GM12865 (cell line): ENCODE data around the gene TRAPPC10.
"Not testable (repeated sequence)": the region's sequence is repeated elsewhere in the genome, so short reads cannot be mapped to it uniquely, and the experiment has no call there.

Experiments used
- DNase-seq: peaks from one replicate; pipeline ENCODE4 v3.0.0; 2010; ENCODE audit warnings: low read depth
- H3K4me3 ChIP-seq: 2 replicates; pipeline ENCODE4 v1.5.1; 2011; ENCODE audit warnings: mild to moderate bottlenecking, low read depth, low read length, control low read depth

TRAPPC10 gene

GRCh38 chr21:44147108-44147507 is 135.0 kb downstream of the TRAPPC10 start:
- DNase-seq, H3K4me3 ChIP-seq: not testable (repeated sequence)

GRCh38 chr21:44150255-44150654 is 138.1 kb downstream of the TRAPPC10 start:
- H3K4me3 ChIP-seq, DNase-seq: not testable (repeated sequence)

GRCh38 chr21:44153214-44153888 is 141.2 kb downstream of the TRAPPC10 start:
- DNase-seq = not testable (repeated sequence)
- peak overlapping the region; percentile 31 for H3K4me3 ChIP-seq

- DNase-seq = not testable (repeated sequence)
Observed at GRCh38 chr21:44153889-44154228, 141.8 kb downstream of the TRAPPC10 start.

GRCh38 chr21:44154816-44155230 is 142.7 kb downstream of the TRAPPC10 start:
- not testable (repeated sequence) for DNase-seq

More at GRCh38 chr21:44153889-44154228, 141.8 kb downstream of the TRAPPC10 start:
- not testable (repeated sequence) for H3K4me3 ChIP-seq

GRCh38 chr21:44155231-44155993 is 143.3 kb downstream of the TRAPPC10 start:
- DNase-seq = peak; percentile 58
- not testable (repeated sequence) for H3K4me3 ChIP-seq

More at GRCh38 chr21:44154816-44155230, 142.7 kb downstream of the TRAPPC10 start:
- not testable (repeated sequence) for H3K4me3 ChIP-seq

- H3K4me3 ChIP-seq, DNase-seq: not testable (repeated sequence)
Observed at GRCh38 chr21:44155994-44156380, 143.9 kb downstream of the TRAPPC10 start.
